Endodermal cell (in vitro differentiated cells): ENCODE results near the gene OR2AK2. TPM values are rescaled to one million over a fixed set of nuclear protein-coding genes. Genes with fewer than 3 reads are reported as not detected.
"Not testable (repeated sequence)": the region's sequence is repeated elsewhere in the genome, so short reads cannot be mapped to it uniquely, and the experiment has no call there.

ENCODE experiments used
- DNase-seq: peaks from one replicate; pipeline ENCODE4 v3.0.0-alpha.2; 2017
- H3K27ac ChIP-seq: 2 replicates; pipeline ENCODE4 v1.5.1; 2013; ENCODE audit warnings: mild to moderate bottlenecking, low read depth, low read length, moderate library complexity
- H3K27me3 ChIP-seq: 2 replicates; pipeline ENCODE4 v1.6.1; 2013; ENCODE audit warnings: mild to moderate bottlenecking, low read length, moderate library complexity; ENCODE audit not compliant: insufficient read depth, control insufficient read depth, poor library complexity, severe bottlenecking
- H3K36me3 ChIP-seq: 2 replicates; pipeline ENCODE4 v1.7.0; 2013; ENCODE audit warnings: mild to moderate bottlenecking, low read length, moderate library complexity; ENCODE audit not compliant: control insufficient read depth, insufficient read depth
- H3K4me1 ChIP-seq: one replicate; pipeline ENCODE4 v1.7.0; 2013; ENCODE audit warnings: low read length; ENCODE audit not compliant: control insufficient read depth, insufficient read depth
- H3K4me3 ChIP-seq: 2 replicates; pipeline ENCODE4 v1.5.1; 2013; ENCODE audit warnings: mild to moderate bottlenecking, low read length, moderate library complexity
- H3K9ac ChIP-seq: 2 replicates; pipeline ENCODE4 v1.6.1; 2013; ENCODE audit warnings: mild to moderate bottlenecking, low read length, moderate library complexity; ENCODE audit not compliant: poor library complexity, severe bottlenecking; ENCODE audit errors: extremely low read depth
- H3K9me3 ChIP-seq: 2 replicates; pipeline ENCODE4 v1.6.1; 2013; ENCODE audit warnings: mild to moderate bottlenecking, low read length, moderate library complexity; ENCODE audit not compliant: control insufficient read depth
- H3K27ac Mint-ChIP-seq: 2 replicates; pipeline ENCODE4 v1.8.0; 2020; ENCODE audit warnings: mixed read lengths
- H3K27me3 Mint-ChIP-seq: 2 replicates; pipeline ENCODE4 v1.8.0; 2021; ENCODE audit warnings: mild to moderate bottlenecking, mixed read lengths; ENCODE audit not compliant: insufficient read depth
- H3K36me3 Mint-ChIP-seq: 2 replicates; pipeline ENCODE4 v1.8.0; 2020; ENCODE audit warnings: low read depth, mixed read lengths
- H3K4me1 Mint-ChIP-seq: 2 replicates; pipeline ENCODE4 v1.8.0; 2020; ENCODE audit warnings: mixed read lengths
- H3K4me3 Mint-ChIP-seq: 2 replicates; pipeline ENCODE4 v1.8.0; 2020; ENCODE audit warnings: mild to moderate bottlenecking, moderate library complexity, mixed read lengths
- H3K9me3 Mint-ChIP-seq: 2 replicates; pipeline ENCODE4 v1.8.0; 2020; ENCODE audit warnings: mild to moderate bottlenecking, mixed read lengths
- WGBS, 2 experiments: methylation state at CpG; one replicate each; pipeline versions ENCODE4 v1.1.5 to v1.1.7; 2013; ENCODE audit warnings: missing lambda C conversion rate in 2 of 2, mixed read lengths in 1 of 2; ENCODE audit not compliant: insufficient coverage in 1 of 2, insufficient read length in 1 of 2; 5-methylcytosine and 5-hydroxymethylcytosine counted together
- total RNA-seq, 2 donors: library from RNA; stranded (reverse); fragmentation: NEBNext Ultra II Directional in 1 of 2; extraction: Animal tissue kit (Norgen Biotek cat#: 25700) in 1 of 2; gene quantifications; 2 replicates in 1 of 2; 3 replicates in 1 of 2; pipeline ENCODE4 v1.2.1, GENCODE V29; 2021
- TF ChIP-seq, protein P1 (sequence below): fragments of 200-600 bp; sonication (generic); conservative IDR thresholded peaks from 2 replicates; pipeline ENCODE4 v1.5.0; 2021; ENCODE audit warnings: antibody characterized with exemption, mild to moderate bottlenecking

The OR2AK2 gene
- total RNA-seq, 2 donors from 2014 or later = not detected

GRCh38 chr1:247936415-247936814, 28.6 kb upstream of the OR2AK2 start:
- Mint-ChIP-seq H3K9me3 (peaks cover 37% of the 10 kb centered on the region), H3K27ac (no peak overlapping the region), H3K4me1 (no peaks in the 10 kb centered on the region), H3K27me3 (peaks cover 2% of the 10 kb centered on the region), H3K36me3 (no peaks in the 10 kb centered on the region), H3K4me3 (no peak overlapping the region)
- peaks cover 64% of the 10 kb centered on the region for H3K9me3 ChIP-seq
- no peak overlapping the region for H3K9ac ChIP-seq
- TF ChIP-seq, protein P1, sequence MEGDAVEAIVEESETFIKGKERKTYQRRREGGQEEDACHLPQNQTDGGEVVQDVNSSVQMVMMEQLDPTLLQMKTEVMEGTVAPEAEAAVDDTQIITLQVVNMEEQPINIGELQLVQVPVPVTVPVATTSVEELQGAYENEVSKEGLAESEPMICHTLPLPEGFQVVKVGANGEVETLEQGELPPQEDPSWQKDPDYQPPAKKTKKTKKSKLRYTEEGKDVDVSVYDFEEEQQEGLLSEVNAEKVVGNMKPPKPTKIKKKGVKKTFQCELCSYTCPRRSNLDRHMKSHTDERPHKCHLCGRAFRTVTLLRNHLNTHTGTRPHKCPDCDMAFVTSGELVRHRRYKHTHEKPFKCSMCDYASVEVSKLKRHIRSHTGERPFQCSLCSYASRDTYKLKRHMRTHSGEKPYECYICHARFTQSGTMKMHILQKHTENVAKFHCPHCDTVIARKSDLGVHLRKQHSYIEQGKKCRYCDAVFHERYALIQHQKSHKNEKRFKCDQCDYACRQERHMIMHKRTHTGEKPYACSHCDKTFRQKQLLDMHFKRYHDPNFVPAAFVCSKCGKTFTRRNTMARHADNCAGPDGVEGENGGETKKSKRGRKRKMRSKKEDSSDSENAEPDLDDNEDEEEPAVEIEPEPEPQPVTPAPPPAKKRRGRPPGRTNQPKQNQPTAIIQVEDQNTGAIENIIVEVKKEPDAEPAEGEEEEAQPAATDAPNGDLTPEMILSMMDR = no peak
- H3K36me3 ChIP-seq = no peaks in the 10 kb centered on the region
- DNase-seq = no peak
- no peaks in the 10 kb centered on the region for H3K4me1 ChIP-seq
- H3K27me3 ChIP-seq = no peaks in the 10 kb centered on the region
- WGBS, 2 experiments = 83 to 87% methylated on average over 16 to 18 of the region's 18 CpGs
- H3K4me3 ChIP-seq = no peak overlapping the region
- H3K27ac ChIP-seq = no peak overlapping the region

GRCh38 chr1:247936965-247937734, 27.9 kb upstream of the OR2AK2 start:
- peaks cover 35% of the 10 kb centered on the region for H3K9me3 Mint-ChIP-seq
- H3K9me3 ChIP-seq = peaks cover 64% of the 10 kb centered on the region
- not testable (repeated sequence) for H3K4me3 ChIP-seq, H3K4me1 ChIP-seq, H3K27ac Mint-ChIP-seq, H3K27ac ChIP-seq, H3K4me1 Mint-ChIP-seq, H3K27me3 Mint-ChIP-seq, H3K9ac ChIP-seq, H3K36me3 Mint-ChIP-seq, H3K27me3 ChIP-seq, H3K36me3 ChIP-seq
- WGBS, 2 experiments = 33 to 72% methylated on average over 14 to 44 of the region's 44 CpGs
- peak overlapping the region; percentile 55 for H3K4me3 Mint-ChIP-seq
- DNase-seq = peak; percentile 93
- TF ChIP-seq, protein P1 = peak; percentile 89

DNA sequence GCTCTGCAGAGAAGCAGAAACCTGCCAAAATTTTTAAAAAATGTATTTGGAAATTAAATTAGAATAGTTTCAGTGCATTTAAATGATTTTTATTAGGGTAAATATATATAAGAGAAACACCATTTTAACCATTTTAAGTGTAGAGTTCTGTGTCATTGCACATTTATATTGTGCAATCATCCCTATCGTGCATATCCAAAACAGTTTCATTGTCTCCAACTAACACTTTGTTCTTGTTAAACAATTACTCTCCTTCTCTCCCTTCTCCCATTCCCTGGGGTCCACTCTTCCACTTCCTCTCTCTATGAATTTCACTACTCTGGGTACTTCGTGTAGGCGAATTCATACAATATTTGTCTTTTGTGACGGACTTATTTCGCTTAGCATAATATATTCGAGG, 22.4 kb upstream of the OR2AK2 start:
- H3K4me3 ChIP-seq = no peak overlapping the region
- Mint-ChIP-seq H3K36me3 (no peaks in the 10 kb centered on the region), H3K4me3 (no peak overlapping the region), H3K27ac (no peak overlapping the region), H3K9me3 (peaks cover 57% of the 10 kb centered on the region), H3K27me3 (no peaks in the 10 kb centered on the region), H3K4me1 (no peaks in the 10 kb centered on the region)
- no peaks in the 10 kb centered on the region for H3K27me3 ChIP-seq
- H3K9me3 ChIP-seq = peaks cover 74% of the 10 kb centered on the region
- H3K4me1 ChIP-seq = no peaks in the 10 kb centered on the region
- H3K36me3 ChIP-seq = no peaks in the 10 kb centered on the region
- no peak overlapping the region for H3K9ac ChIP-seq
- no peak overlapping the region for H3K27ac ChIP-seq
- no peak for DNase-seq
- TF ChIP-seq, protein P1 = no peak
- 67 to 83% methylated on average over 3 to 6 of the region's 6 CpGs for WGBS, 2 experiments
